ENCODE results near the gene RASA2. TPM values are rescaled to one million over a fixed set of nuclear protein-coding genes. Genes with fewer than 3 reads are reported as not detected.

RASA2 gene
- total and polyA plus RNA-seq, 9 of the 15 experiments (the other 6 are each of a cell fraction or from before 2014, with no cell fraction given) = 2.0 to 12.8 (median 9.5) TPM

DNA sequence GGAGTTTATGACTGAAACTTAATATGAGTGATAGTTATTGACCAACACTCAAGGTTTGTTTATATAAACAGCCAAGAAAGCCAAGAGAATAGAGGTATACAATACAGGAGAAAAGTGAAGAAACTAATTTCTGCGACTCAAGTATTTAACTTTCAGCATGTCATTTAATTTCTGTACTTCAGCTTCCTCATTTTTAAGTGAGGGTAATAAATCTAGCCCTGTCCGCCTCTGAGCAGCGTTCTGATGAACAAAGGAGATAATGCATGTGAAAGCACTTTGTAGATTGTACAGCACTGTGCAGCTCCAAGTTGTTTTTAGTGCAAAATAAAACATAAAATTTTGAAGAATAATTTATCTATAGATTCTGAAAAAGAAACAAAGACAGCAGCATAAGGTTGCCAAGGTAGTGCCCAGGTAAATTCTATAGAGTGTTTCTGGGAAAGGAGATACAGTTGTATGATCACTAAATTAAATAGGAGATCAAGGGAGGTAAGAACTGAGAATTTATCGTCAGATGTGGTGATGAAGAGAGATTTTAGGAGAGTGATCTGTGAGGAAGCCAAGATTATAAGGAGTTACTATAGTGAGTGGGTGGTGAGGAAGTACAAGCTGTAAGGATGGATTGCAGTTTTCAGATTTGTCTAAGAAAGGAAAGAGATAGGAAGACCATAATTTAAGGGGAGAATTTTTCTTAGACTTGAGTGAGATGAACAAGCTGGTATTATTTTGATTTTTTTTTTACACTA lies 71.3 kb downstream of the RASA2 start (continued):
- TF ChIP-seq MGA (IDR thresholded peaks at IDR 0.05) (no peak), HIVEP1 (CRISPR knock-in tag; IDR thresholded peaks at IDR 0.05) (no peak), RCOR1 (IDR thresholded peaks at IDR 0.05; ENCODE audit: borderline replicate concordance in 1 of 2, low read depth in 2 of 2, low read length in 2 of 2) (peak in 1 of 2 experiments; percentile 80; a peak in 2 of 4 replicates), CTBP1 (IDR thresholded peaks at IDR 0.05; ENCODE audit: borderline replicate concordance) (peak; percentile 23; the same call in 1 of the 2 replicates), POU5F1 (IDR thresholded peaks at IDR 0.05; ENCODE audit: borderline replicate concordance, low read depth, low read length, partially characterized antibody) (no peak), NELFE (IDR thresholded peaks at IDR 0.05; ENCODE audit: insufficient read depth, insufficient read length) (no peak), E2F6 (IDR thresholded peaks at IDR 0.05; ENCODE audit: borderline replicate concordance in 1 of 2, extremely low read depth in 1 of 2, insufficient read depth in 1 of 2, insufficient read length in 1 of 2, low read depth in 1 of 2, low read length in 1 of 2, poor library complexity in 1 of 2, severe bottlenecking in 1 of 2) (no peak)

Measured in K562 (cell line).